Endodermal cell (in vitro differentiated cells): ENCODE measurements around the gene OPCML. TPM values are rescaled to one million over a fixed set of nuclear protein-coding genes. Genes with fewer than 3 reads are reported as not detected.

ENCODE experiments used
- DNase-seq: peaks from one replicate; pipeline ENCODE4 v3.0.0-alpha.2; 2017
- H3K27ac ChIP-seq: 2 replicates; pipeline ENCODE4 v1.5.1; 2013; ENCODE audit warnings: mild to moderate bottlenecking, low read depth, low read length, moderate library complexity
- H3K27me3 ChIP-seq: 2 replicates; pipeline ENCODE4 v1.6.1; 2013; ENCODE audit warnings: mild to moderate bottlenecking, low read length, moderate library complexity; ENCODE audit not compliant: insufficient read depth, control insufficient read depth, poor library complexity, severe bottlenecking
- H3K36me3 ChIP-seq: 2 replicates; pipeline ENCODE4 v1.7.0; 2013; ENCODE audit warnings: mild to moderate bottlenecking, low read length, moderate library complexity; ENCODE audit not compliant: control insufficient read depth, insufficient read depth
- H3K4me1 ChIP-seq: one replicate; pipeline ENCODE4 v1.7.0; 2013; ENCODE audit warnings: low read length; ENCODE audit not compliant: control insufficient read depth, insufficient read depth
- H3K4me3 ChIP-seq: 2 replicates; pipeline ENCODE4 v1.5.1; 2013; ENCODE audit warnings: mild to moderate bottlenecking, low read length, moderate library complexity
- H3K9ac ChIP-seq: 2 replicates; pipeline ENCODE4 v1.6.1; 2013; ENCODE audit warnings: mild to moderate bottlenecking, low read length, moderate library complexity; ENCODE audit not compliant: poor library complexity, severe bottlenecking; ENCODE audit errors: extremely low read depth
- H3K9me3 ChIP-seq: 2 replicates; pipeline ENCODE4 v1.6.1; 2013; ENCODE audit warnings: mild to moderate bottlenecking, low read length, moderate library complexity; ENCODE audit not compliant: control insufficient read depth
- H3K27ac Mint-ChIP-seq: 2 replicates; pipeline ENCODE4 v1.8.0; 2020; ENCODE audit warnings: mixed read lengths
- H3K27me3 Mint-ChIP-seq: 2 replicates; pipeline ENCODE4 v1.8.0; 2021; ENCODE audit warnings: mild to moderate bottlenecking, mixed read lengths; ENCODE audit not compliant: insufficient read depth
- H3K36me3 Mint-ChIP-seq: 2 replicates; pipeline ENCODE4 v1.8.0; 2020; ENCODE audit warnings: low read depth, mixed read lengths
- H3K4me1 Mint-ChIP-seq: 2 replicates; pipeline ENCODE4 v1.8.0; 2020; ENCODE audit warnings: mixed read lengths
- H3K4me3 Mint-ChIP-seq: 2 replicates; pipeline ENCODE4 v1.8.0; 2020; ENCODE audit warnings: mild to moderate bottlenecking, moderate library complexity, mixed read lengths
- H3K9me3 Mint-ChIP-seq: 2 replicates; pipeline ENCODE4 v1.8.0; 2020; ENCODE audit warnings: mild to moderate bottlenecking, mixed read lengths
- CTCF ChIP-seq: fragments of 200-600 bp; sonication (generic); conservative IDR thresholded peaks from 2 replicates; pipeline ENCODE4 v1.5.0; 2021; ENCODE audit warnings: antibody characterized with exemption, mild to moderate bottlenecking
- WGBS, 2 experiments: methylation state at CpG; one replicate each; pipeline versions ENCODE4 v1.1.5 to v1.1.7; 2013; ENCODE audit warnings: missing lambda C conversion rate in 2 of 2, mixed read lengths in 1 of 2; ENCODE audit not compliant: insufficient coverage in 1 of 2, insufficient read length in 1 of 2; 5-methylcytosine and 5-hydroxymethylcytosine counted together
- total RNA-seq, 2 donors: library from RNA; stranded (reverse); fragmentation: NEBNext Ultra II Directional in 1 of 2; extraction: Animal tissue kit (Norgen Biotek cat#: 25700) in 1 of 2; gene quantifications; 2 replicates in 1 of 2; 3 replicates in 1 of 2; pipeline ENCODE4 v1.2.1, GENCODE V29; 2021

OPCML gene
- total RNA-seq, 2 donors from 2014 or later, result 0.49 to 0.86 TPM

GRCh38 chr11:133518702-133519264 lies 13.5 kb downstream of the OPCML start:
- Mint-ChIP-seq H3K27me3 (no peaks in the 10 kb centered on the region), H3K9me3 (no peaks in the 10 kb centered on the region), H3K4me1 (peaks cover 11% of the 10 kb centered on the region), H3K4me3 (no peak overlapping the region), H3K27ac (no peak overlapping the region), H3K36me3 (no peaks in the 10 kb centered on the region)
- Histone ChIP-seq H3K9me3 (no peaks in the 10 kb centered on the region), H3K9ac (no peak overlapping the region), H3K36me3 (no peaks in the 10 kb centered on the region), H3K27ac (no peak overlapping the region), H3K4me1 (no peaks in the 10 kb centered on the region), H3K27me3 (no peaks in the 10 kb centered on the region), H3K4me3 (no peak overlapping the region)
- WGBS, 2 experiments, result 78 to 83% methylated on average over 4 to 7 of the region's 7 CpGs
- TF ChIP-seq CTCF, result no peak
- no peak for DNase-seq

- Histone ChIP-seq H3K9me3 (no peaks in the 10 kb centered on the region), H3K9ac (no peak overlapping the region), H3K36me3 (no peaks in the 10 kb centered on the region), H3K27me3 (no peaks in the 10 kb centered on the region), H3K4me1 (no peaks in the 10 kb centered on the region), H3K4me3 (no peak overlapping the region), H3K27ac (no peak overlapping the region)
- DNase-seq, result peak; percentile 33
- Mint-ChIP-seq H3K4me3 (no peak overlapping the region), H3K9me3 (no peaks in the 10 kb centered on the region), H3K36me3 (no peaks in the 10 kb centered on the region), H3K27ac (no peak overlapping the region), H3K27me3 (peaks cover 5% of the 10 kb centered on the region), H3K4me1 (peaks cover 14% of the 10 kb centered on the region)
- no peak for TF ChIP-seq CTCF
- 91 to 95% methylated on average over 6 to 7 of the region's 8 CpGs for WGBS, 2 experiments
Measured at GRCh38 chr11:133516845-133517244, 15.5 kb downstream of the OPCML start.

- no peaks in the 10 kb centered on the region for H3K36me3 Mint-ChIP-seq
- Histone ChIP-seq H3K9me3 (no peaks in the 10 kb centered on the region), H3K9ac (no peak overlapping the region), H3K27me3 (no peaks in the 10 kb centered on the region), H3K4me1 (no peaks in the 10 kb centered on the region), H3K36me3 (no peaks in the 10 kb centered on the region), H3K27ac (peak overlapping the region; percentile 44), H3K4me3 (no peak overlapping the region)
- DNase-seq, result peak; percentile 27
- WGBS, 2 experiments, result 40 to 62% methylated on average over 1 to 2 of the region's 2 CpGs
- no peak overlapping the region for H3K4me3 Mint-ChIP-seq
- H3K27me3 Mint-ChIP-seq, result peaks cover 9% of the 10 kb centered on the region
- no peak overlapping the region for H3K27ac Mint-ChIP-seq
- TF ChIP-seq CTCF, result no peak
- H3K4me1 Mint-ChIP-seq, result peaks cover 6% of the 10 kb centered on the region
- no peaks in the 10 kb centered on the region for H3K9me3 Mint-ChIP-seq
Measured at GRCh38 chr11:133515107-133515506, 17.2 kb downstream of the OPCML start.
